OCI-LY1 (cell line): ENCODE data around the gene KRTAP10-6.

ENCODE experiments used
- CTCF ChIP-seq: fragments of 200-600 bp; sonication (generic), shearing (Covaris generic); IDR thresholded peaks from 2 replicates; pipeline ENCODE4 v1.5.1; 2017; ENCODE audit warnings: mild to moderate bottlenecking, antibody characterized with exemption, low read length, moderate library complexity, mixed read lengths
- EZH2 ChIP-seq: fragments of 200-600 bp; sonication (generic), shearing (Covaris generic); IDR thresholded peaks from 2 replicates; pipeline ENCODE4 v1.8.0; 2017; ENCODE audit warnings: borderline replicate concordance, mixed run types, mild to moderate bottlenecking, antibody characterized with exemption, low read length, moderate library complexity, mixed read lengths

- TF ChIP-seq CTCF (no peak), EZH2 (no peak)
These were observed 12.5 kb downstream of the KRTAP10-6 start for GRCh38 chr21:44579833-44580144.
